GM12878 (cell line): Measurements from ENCODE around the gene ANXA3. TPM values are rescaled to one million over a fixed set of nuclear protein-coding genes. Genes with fewer than 3 reads are reported as not detected.

Source experiments
- ATAC-seq: fragments of 200-7000 bp; cut with Tn5 transposase; 3 replicates; pipeline ENCODE4 v1.9.1; 2020; ENCODE audit warnings: mild to moderate bottlenecking, moderate library complexity
- BruUV-seq: library from RNA; stranded (reverse); fragments of 400-500 nt; replicated peaks from 2 replicates; lab custom pipeline; 2021; lab: Mats Ljungman, UMichigan
- CTCF ChIA-PET: fragments of 300-600 bp; sonication (Branson Sonifier 250); formaldehyde crosslinking; extraction: SDS; loops from one replicate; lab custom pipeline; 2021; ENCODE audit warnings: inconsistent platforms; lab: Yijun Ruan, JAX
- POLR2A ChIA-PET: fragments of 350-600 bp; formaldehyde crosslinking; extraction: SDS; loops from one replicate; lab custom pipeline; 2021; ENCODE audit warnings: inconsistent platforms; lab: Charles Lee
- RAD21 ChIA-PET: fragments of 300-600 bp; sonication (Branson Sonifier 250); formaldehyde crosslinking; loops from one replicate; lab custom pipeline; 2023; ENCODE audit warnings: antibody characterized with exemption; ENCODE audit not compliant: unreplicated experiment; lab: Charles Lee
- SMC1A ChIA-PET: fragments of 300-600 bp; sonication (Branson Sonifier 250); formaldehyde crosslinking; loops from one replicate; lab custom pipeline; 2023; ENCODE audit not compliant: unreplicated experiment, uncharacterized antibody; lab: Charles Lee
- DNase-seq: peaks from one replicate; pipeline ENCODE4 v3.0.0-alpha.2; 2011; ENCODE audit warnings: low read depth, low spot score
- FAIRE-seq: peaks from 3 replicates; lab custom pipeline; 2011; peaks lifted over from hg19 to GRCh38; lab: Jason Lieb, UNC
- H2AFZ ChIP-seq: 2 replicates; pipeline ENCODE4 v1.6.0; 2011; ENCODE audit warnings: low read depth, low read length, control low read depth; ENCODE audit not compliant: control insufficient read depth
- H3K27ac ChIP-seq: 2 replicates; pipeline ENCODE4 v1.5.1; 2011; ENCODE audit warnings: control low read depth; ENCODE audit not compliant: control insufficient read depth, insufficient read depth
- H3K27me3 ChIP-seq, 2 experiments: replicated peaks in 1 of 2; 2 replicates each; pipeline versions ENCODE4 v1.6.0 to v1.6.1; 2011; ENCODE audit warnings: low read length in 1 of 2; ENCODE audit not compliant: control insufficient read depth in 2 of 2, insufficient read depth in 2 of 2
- H3K36me3 ChIP-seq, 2 experiments: 2 replicates each; pipeline ENCODE4 v1.5.1; 2011; ENCODE audit warnings: low read length in 1 of 2; ENCODE audit not compliant: control insufficient read depth in 2 of 2, insufficient read depth in 2 of 2
- H3K4me1 ChIP-seq: 2 replicates; pipeline ENCODE4 v1.6.1; 2011; ENCODE audit warnings: mild to moderate bottlenecking, low read length, moderate library complexity, mixed read lengths; ENCODE audit not compliant: control insufficient read depth, insufficient read depth
- H3K4me2 ChIP-seq: 2 replicates; pipeline ENCODE4 v1.6.0; 2011; ENCODE audit warnings: control low read depth; ENCODE audit not compliant: control insufficient read depth, insufficient read depth
- H3K4me3 ChIP-seq: fragments of 200-600 bp; sonication (generic); 2 replicates; pipeline ENCODE4 v1.5.1; 2016
- H3K79me2 ChIP-seq: 2 replicates; pipeline ENCODE4 v1.6.0; 2011; ENCODE audit warnings: low read length; ENCODE audit not compliant: control insufficient read depth, insufficient read depth
- H3K9ac ChIP-seq: 2 replicates; pipeline ENCODE4 v1.8.0; 2011; ENCODE audit warnings: low read length, control low read depth, mixed read lengths; ENCODE audit not compliant: control insufficient read depth, insufficient read depth
- H3K9me3 ChIP-seq: replicated peaks from 3 replicates; pipeline ENCODE4 v1.5.1; 2011; ENCODE audit warnings: mild to moderate bottlenecking, low read length; ENCODE audit not compliant: control insufficient read depth, insufficient read depth
- H4K20me1 ChIP-seq: 2 replicates; pipeline ENCODE4 v1.6.0; 2011; ENCODE audit not compliant: control insufficient read depth, insufficient read depth
- EP300 ChIP-seq, 2 experiments: fragments of 150-350 bp in 1 of 2; IDR thresholded peaks; 2 replicates each; pipeline ENCODE4 v1.6.1; 2011 to 2012; ENCODE audit warnings: low read depth in 2 of 2, low read length in 2 of 2, borderline replicate concordance in 1 of 2, improper control_type of control experiment in 1 of 2, inconsistent platforms in 1 of 2; ENCODE audit not compliant: control insufficient read depth in 1 of 2
- GABPA ChIP-seq: IDR thresholded peaks from 2 replicates; pipeline ENCODE4 v1.6.1; 2014; ENCODE audit warnings: antibody characterized with exemption, low read depth, mild to moderate bottlenecking, inconsistent platforms
- LARP7 ChIP-seq: fragments of 450-650 bp; IDR thresholded peaks from 2 replicates; pipeline ENCODE4 v1.6.1; 2017; ENCODE audit warnings: mild to moderate bottlenecking
- MEF2A ChIP-seq: IDR thresholded peaks from 2 replicates; pipeline ENCODE4 v1.6.1; 2011; ENCODE audit warnings: low read depth, mild to moderate bottlenecking, low read length, moderate library complexity; ENCODE audit not compliant: insufficient read depth
- MTA2 ChIP-seq: fragments of 450-650 bp; IDR thresholded peaks from 2 replicates; pipeline ENCODE4 v1.6.1; 2016; ENCODE audit warnings: low read depth, mild to moderate bottlenecking, moderate library complexity
- STAT3 ChIP-seq: IDR thresholded peaks from 2 replicates; pipeline ENCODE4 v1.6.1; 2011; ENCODE audit warnings: low read depth, low read length, improper control_type of control experiment
- TCF12 ChIP-seq: IDR thresholded peaks from 2 replicates; pipeline ENCODE4 v1.6.1; 2011; ENCODE audit warnings: low read depth, mild to moderate bottlenecking, low read length
- TCF3 ChIP-seq: IDR thresholded peaks from 2 replicates; pipeline ENCODE4 v1.6.1; 2012; ENCODE audit warnings: low read depth, mild to moderate bottlenecking, low read length, borderline replicate concordance; ENCODE audit not compliant: insufficient read depth
- ZNF274 ChIP-seq: IDR thresholded peaks from one replicate; pipeline ENCODE4 v1.8.0; 2011; ENCODE audit not compliant: insufficient read length, insufficient read depth
- WGBS: methylation state at CpG from one replicate; pipeline ENCODE4 v1.1.6; 2016; ENCODE audit warnings: low lambda C conversion rate; ENCODE audit not compliant: insufficient replicate concordance, insufficient coverage; ENCODE audit errors: missing lambda C conversion rate; 5-methylcytosine and 5-hydroxymethylcytosine counted together
- in situ Hi-C: fragments of 300-500 bp; cut with MboI; formaldehyde crosslinking; loops from 9 replicates; pipeline ENCODE4 v1.14.3; 2018; ENCODE audit warnings: mixed read lengths
- intact Hi-C: fragments of 100-400 bp; cut with micrococcal nuclease; formaldehyde crosslinking; loops from one replicate; pipeline ENCODE4 v1.14.2; 2022; ENCODE audit not compliant: unreplicated experiment
- polyA plus RNA-seq, 11 experiments: library from polyadenylated mRNA; depleted of rRNA in 4 of 11; unstranded in 6 of 11; stranded (reverse) in 5 of 11; fragments of >200 nt; fragmentation: Nextera tagmentation in 4 of 11; fragmentation: Illumina TruSeq in 1 of 11; extraction: Ambion mirVana in 4 of 11; extraction: Trizol in 1 of 11; gene quantifications; 1 replicate in 1 of 11; 2 replicates in 10 of 11; pipeline versions ENCODE4 v1.2.1 to v1.2.3, GENCODE V29; 2011 to 2016; ENCODE audit warnings: inconsistent platforms in 2 of 11, missing spikeins in 2 of 11, low read depth in 1 of 11
- total RNA-seq, 4 experiments: library from RNA; depleted of rRNA in 3 of 4; stranded (reverse); fragments of >200 nt in 3 of 4; fragmentation: Illumina TruSeq in 1 of 4; extraction: Trizol in 1 of 4; gene quantifications; 2 replicates each; pipeline versions ENCODE4 v1.2.1 to v1.2.3, GENCODE V29; 2013 to 2021
- TF ChIP-seq, protein P1 (sequence below): fragments of 450-650 bp; IDR thresholded peaks from 2 replicates; pipeline ENCODE4 v1.6.1; 2017; ENCODE audit warnings: antibody characterized with exemption, mild to moderate bottlenecking, moderate library complexity
- TF ChIP-seq, protein P2 (sequence below): fragments of 150-350 bp; IDR thresholded peaks from 2 replicates; pipeline ENCODE4 v1.6.1; 2014; ENCODE audit warnings: mild to moderate bottlenecking, low read depth, low read length
- TF ChIP-seq, protein P3 (sequence below): IDR thresholded peaks from 2 replicates; pipeline ENCODE4 v1.6.1; 2011; ENCODE audit warnings: low read depth, mild to moderate bottlenecking, low read length, moderate library complexity, borderline replicate concordance; ENCODE audit errors: extremely low read depth
- TF ChIP-seq, protein P4 (sequence below): fragments of 450-650 bp; IDR thresholded peaks from 2 replicates; pipeline ENCODE4 v1.6.1; 2016; ENCODE audit warnings: mild to moderate bottlenecking
- TF ChIP-seq, protein P5 (sequence below): fragments of 450-650 bp; IDR thresholded peaks from 2 replicates; pipeline ENCODE4 v1.6.1; 2017; ENCODE audit warnings: low read depth, mild to moderate bottlenecking, moderate library complexity

Gene ANXA3
- total and polyA plus RNA-seq, 10 of the 15 experiments (the other 5 are each of a cell fraction or from before 2014, with no cell fraction given) = 0.28 to 14.7 (median 0.91) TPM

DNA sequence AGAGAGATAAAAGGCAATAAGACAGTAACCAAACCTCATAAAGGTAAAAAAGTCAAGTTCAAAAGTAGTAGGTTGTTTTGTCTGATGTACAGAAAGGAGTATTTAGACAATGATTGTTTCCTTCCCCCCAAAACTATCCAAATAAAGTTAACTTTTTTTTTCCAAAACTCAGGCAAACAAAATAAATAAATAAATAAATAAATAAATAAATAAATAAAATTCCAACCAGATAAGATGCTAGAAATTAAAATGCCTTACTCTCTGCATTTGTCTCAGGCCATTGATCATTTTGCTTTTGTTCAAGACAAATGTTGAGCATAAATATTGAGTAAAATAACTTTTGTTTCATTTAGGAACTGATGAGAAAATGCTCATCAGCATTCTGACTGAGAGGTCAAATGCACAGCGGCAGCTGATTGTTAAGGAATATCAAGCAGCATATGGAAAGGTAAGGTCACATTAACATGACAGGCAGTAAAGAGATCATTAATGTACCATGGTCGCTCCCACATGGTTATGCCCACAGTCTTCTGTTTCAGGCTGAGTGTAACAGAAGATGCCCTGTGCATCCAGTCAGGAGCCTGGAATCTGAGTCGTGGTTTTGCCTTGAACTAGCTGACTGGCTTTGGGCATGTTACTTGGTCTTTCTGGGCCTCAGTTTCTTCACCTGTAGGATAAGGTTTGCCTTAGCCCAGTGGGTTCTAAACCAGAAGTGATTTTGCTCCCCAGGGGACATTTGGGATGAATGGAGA is 27.3 kb downstream of the ANXA3 start:
- intact Hi-C loops = no loop called here
- Histone ChIP-seq H3K36me3 (no peaks in the 10 kb centered on the region), H2AFZ (no peak overlapping the region), H3K4me1 (no peaks in the 10 kb centered on the region), H4K20me1 (no peaks in the 10 kb centered on the region), H3K27me3 (no peaks in the 10 kb centered on the region), H3K9ac (no peak overlapping the region), H3K9me3 (no peaks in the 10 kb centered on the region), H3K79me2 (no peaks in the 10 kb centered on the region), H3K27ac (no peak overlapping the region), H3K4me2 (no peak overlapping the region), H3K4me3 (no peak overlapping the region)
- no peak for TF ChIP-seq LARP7
- no peak for TF ChIP-seq TCF3
- no peak for TF ChIP-seq EP300 (IDR thresholded peaks at IDR 0.05; ENCODE audit: borderline replicate concordance in 1 of 2, control insufficient read depth in 1 of 2, low read depth in 2 of 2, low read length in 2 of 2)
- no peak for TF ChIP-seq MEF2A
- TF ChIP-seq TCF12 = no peak
- TF ChIP-seq, protein P1, sequence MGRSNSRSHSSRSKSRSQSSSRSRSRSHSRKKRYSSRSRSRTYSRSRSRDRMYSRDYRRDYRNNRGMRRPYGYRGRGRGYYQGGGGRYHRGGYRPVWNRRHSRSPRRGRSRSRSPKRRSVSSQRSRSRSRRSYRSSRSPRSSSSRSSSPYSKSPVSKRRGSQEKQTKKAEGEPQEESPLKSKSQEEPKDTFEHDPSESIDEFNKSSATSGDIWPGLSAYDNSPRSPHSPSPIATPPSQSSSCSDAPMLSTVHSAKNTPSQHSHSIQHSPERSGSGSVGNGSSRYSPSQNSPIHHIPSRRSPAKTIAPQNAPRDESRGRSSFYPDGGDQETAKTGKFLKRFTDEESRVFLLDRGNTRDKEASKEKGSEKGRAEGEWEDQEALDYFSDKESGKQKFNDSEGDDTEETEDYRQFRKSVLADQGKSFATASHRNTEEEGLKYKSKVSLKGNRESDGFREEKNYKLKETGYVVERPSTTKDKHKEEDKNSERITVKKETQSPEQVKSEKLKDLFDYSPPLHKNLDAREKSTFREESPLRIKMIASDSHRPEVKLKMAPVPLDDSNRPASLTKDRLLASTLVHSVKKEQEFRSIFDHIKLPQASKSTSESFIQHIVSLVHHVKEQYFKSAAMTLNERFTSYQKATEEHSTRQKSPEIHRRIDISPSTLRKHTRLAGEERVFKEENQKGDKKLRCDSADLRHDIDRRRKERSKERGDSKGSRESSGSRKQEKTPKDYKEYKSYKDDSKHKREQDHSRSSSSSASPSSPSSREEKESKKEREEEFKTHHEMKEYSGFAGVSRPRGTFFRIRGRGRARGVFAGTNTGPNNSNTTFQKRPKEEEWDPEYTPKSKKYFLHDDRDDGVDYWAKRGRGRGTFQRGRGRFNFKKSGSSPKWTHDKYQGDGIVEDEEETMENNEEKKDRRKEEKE = no peak
- TF ChIP-seq, protein P2, sequence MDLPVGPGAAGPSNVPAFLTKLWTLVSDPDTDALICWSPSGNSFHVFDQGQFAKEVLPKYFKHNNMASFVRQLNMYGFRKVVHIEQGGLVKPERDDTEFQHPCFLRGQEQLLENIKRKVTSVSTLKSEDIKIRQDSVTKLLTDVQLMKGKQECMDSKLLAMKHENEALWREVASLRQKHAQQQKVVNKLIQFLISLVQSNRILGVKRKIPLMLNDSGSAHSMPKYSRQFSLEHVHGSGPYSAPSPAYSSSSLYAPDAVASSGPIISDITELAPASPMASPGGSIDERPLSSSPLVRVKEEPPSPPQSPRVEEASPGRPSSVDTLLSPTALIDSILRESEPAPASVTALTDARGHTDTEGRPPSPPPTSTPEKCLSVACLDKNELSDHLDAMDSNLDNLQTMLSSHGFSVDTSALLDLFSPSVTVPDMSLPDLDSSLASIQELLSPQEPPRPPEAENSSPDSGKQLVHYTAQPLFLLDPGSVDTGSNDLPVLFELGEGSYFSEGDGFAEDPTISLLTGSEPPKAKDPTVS = no peak
- TF ChIP-seq, protein P3, sequence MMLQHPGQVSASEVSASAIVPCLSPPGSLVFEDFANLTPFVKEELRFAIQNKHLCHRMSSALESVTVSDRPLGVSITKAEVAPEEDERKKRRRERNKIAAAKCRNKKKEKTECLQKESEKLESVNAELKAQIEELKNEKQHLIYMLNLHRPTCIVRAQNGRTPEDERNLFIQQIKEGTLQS = no peak
- no peak for TF ChIP-seq ZNF274
- TF ChIP-seq MTA2 = no peak
- TF ChIP-seq, protein P4, sequence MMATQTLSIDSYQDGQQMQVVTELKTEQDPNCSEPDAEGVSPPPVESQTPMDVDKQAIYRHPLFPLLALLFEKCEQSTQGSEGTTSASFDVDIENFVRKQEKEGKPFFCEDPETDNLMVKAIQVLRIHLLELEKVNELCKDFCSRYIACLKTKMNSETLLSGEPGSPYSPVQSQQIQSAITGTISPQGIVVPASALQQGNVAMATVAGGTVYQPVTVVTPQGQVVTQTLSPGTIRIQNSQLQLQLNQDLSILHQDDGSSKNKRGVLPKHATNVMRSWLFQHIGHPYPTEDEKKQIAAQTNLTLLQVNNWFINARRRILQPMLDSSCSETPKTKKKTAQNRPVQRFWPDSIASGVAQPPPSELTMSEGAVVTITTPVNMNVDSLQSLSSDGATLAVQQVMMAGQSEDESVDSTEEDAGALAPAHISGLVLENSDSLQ = no peak
- no peak for TF ChIP-seq GABPA
- TF ChIP-seq, protein P5, sequence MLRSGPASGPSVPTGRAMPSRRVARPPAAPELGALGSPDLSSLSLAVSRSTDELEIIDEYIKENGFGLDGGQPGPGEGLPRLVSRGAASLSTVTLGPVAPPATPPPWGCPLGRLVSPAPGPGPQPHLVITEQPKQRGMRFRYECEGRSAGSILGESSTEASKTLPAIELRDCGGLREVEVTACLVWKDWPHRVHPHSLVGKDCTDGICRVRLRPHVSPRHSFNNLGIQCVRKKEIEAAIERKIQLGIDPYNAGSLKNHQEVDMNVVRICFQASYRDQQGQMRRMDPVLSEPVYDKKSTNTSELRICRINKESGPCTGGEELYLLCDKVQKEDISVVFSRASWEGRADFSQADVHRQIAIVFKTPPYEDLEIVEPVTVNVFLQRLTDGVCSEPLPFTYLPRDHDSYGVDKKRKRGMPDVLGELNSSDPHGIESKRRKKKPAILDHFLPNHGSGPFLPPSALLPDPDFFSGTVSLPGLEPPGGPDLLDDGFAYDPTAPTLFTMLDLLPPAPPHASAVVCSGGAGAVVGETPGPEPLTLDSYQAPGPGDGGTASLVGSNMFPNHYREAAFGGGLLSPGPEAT = no peak
- TF ChIP-seq STAT3 = no peak
- DNase-seq = no peak
- FAIRE-seq = no peak
- CTCF ChIA-PET = no interaction called here
- no peak for ATAC-seq
- SMC1A ChIA-PET = no interaction called here
- POLR2A ChIA-PET = no interaction called here
- in situ Hi-C loops = no loop called here
- WGBS = 59% methylated on average over 3 of the region's 3 CpGs
- BruUV-seq = no TSS peak
- RAD21 ChIA-PET = no interaction called here
